Posterior vena cava (tissue), 2 donors: ENCODE results near the gene EDA. TPM values are rescaled to one million over a fixed set of nuclear protein-coding genes. Genes with fewer than 3 reads are reported as not detected.

Experiments
- microRNA-seq, 2 donors: library from miRNA; unstranded; fragments of <30 nt; microRNA quantifications; one replicate each; pipeline ENCODE4 v1.2.0, GENCODE V29; 2020 to 2021; ENCODE audit warnings: borderline microRNAs expressed in 2 of 2
- total RNA-seq, 2 donors: library from RNA; stranded (reverse); fragmentation: NEBNext Ultra II Directional; extraction: Animal tissue kit (Norgen Biotek cat#: 25700); gene quantifications; one replicate each; pipeline ENCODE4 v1.2.1, GENCODE V29; 2021
- donor health status: DM: yes; HTN: yes; CAD: no.
- donor health status: DM: yes; HTN: yes; CAD: no.

Gene EDA
- total RNA-seq, 2 donors from 2014 or later, result 4.8 to 6.8 TPM

Small RNA genes lying within 50 kb of the gene (microRNA-seq; reads per million reads assigned to microRNA genes)
- 6.3 to 7.1 reads per million in 2 donors for gene MIR676

Other genes starting within 250 kb of the EDA start
- under 1 TPM; 0.23 to 0.48 TPM for gene NALF2, start 111.8 kb upstream of the EDA start, total RNA-seq